GM19043 (cell line): ENCODE results near the gene OPTC.

Experiments used
- ATAC-seq: cut with Tn5 transposase; IDR thresholded peaks from one replicate; pipeline ENCODE4 v1.9.1; 2021; ENCODE audit warnings: low read depth; ENCODE audit not compliant: unreplicated experiment

OPTC gene

GRCh38 chr1:203555076-203555475 lies 61.1 kb downstream of the OPTC start:
- ATAC-seq, result no peak

GRCh38 chr1:203555511-203556046 lies 61.6 kb downstream of the OPTC start:
- ATAC-seq, result no peak

DNA sequence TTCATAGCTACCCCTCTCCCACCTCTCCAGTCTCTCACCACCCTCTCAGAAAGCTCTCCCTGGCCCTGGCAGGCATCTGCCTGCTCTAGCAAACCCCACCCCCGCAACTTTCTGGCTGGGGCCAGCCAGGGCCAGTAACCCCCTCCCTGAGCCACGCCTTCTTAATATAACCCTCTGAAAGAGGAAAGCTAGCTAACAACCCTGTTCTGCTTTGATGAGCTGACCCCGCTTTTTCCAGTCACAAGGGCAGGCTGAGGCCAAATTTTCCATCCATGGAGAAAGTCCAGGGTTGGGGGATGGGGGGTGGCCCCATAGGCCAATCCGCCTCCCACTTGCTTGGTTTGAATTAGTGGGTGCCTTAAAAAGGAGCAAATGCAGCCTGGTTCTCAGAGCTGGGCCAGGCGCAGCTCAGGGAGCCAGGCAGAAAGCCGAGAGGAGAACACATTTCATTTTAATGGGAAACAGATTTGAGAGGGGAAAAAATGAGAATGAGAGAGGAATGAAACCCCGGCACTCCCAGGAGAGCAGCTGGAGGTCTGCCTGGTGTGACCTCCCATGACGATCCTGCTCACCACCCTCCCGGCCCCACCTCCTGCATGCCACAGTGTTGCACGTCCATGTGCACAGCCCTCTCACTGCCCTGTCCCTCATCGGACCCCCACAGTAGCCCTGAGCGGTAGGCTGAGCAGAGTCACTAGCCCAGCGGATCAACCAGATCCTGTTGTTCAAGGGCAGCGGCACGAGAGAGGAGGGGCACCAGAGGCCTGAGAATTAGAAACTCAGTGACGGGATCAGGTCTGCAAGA lies 62.3 kb downstream of the OPTC start:
- ATAC-seq, result no peak

GRCh38 chr1:203557390-203557789 lies 63.4 kb downstream of the OPTC start:
- no peak for ATAC-seq

- ATAC-seq, result no peak
Measured at GRCh38 chr1:203558064-203558760, 64.3 kb downstream of the OPTC start.
